DOHH2 (cell line): ENCODE results near the gene PGAM4.

ENCODE experiments used
- EZH2phosphoT487 ChIP-seq: fragments of 200-600 bp; sonication (generic); IDR thresholded peaks from 2 replicates; pipeline ENCODE4 v1.6.1; 2017; ENCODE audit warnings: borderline replicate concordance, mild to moderate bottlenecking, antibody characterized with exemption, low read length, moderate library complexity, mixed read lengths
- TF ChIP-seq, protein P1 (sequence below): fragments of 200-600 bp; sonication (generic); IDR thresholded peaks from one replicate; pipeline ENCODE4 v1.5.1; 2014; ENCODE audit warnings: antibody characterized with exemption, mild to moderate bottlenecking, low read depth, low read length; ENCODE audit not compliant: poor library complexity, severe bottlenecking

DNA sequence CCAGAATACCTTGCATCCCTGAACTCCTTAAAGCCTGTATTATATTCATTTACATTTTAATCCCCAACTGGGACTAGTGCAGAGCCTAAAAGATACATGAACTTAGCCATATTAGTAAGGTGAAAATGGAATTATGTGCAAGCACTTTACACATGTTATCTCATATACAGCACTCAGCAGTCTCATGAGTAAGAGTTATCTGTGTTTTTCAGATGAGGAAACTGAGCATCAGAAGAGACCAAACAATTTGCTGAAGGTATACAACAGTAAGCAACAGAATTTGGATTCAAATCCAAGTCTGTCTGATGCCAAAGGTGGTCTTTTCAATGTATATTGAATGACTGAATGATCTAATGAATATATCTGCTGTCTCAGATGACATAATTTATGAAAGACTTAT lies 46.7 kb downstream of the PGAM4 start:
- TF ChIP-seq, protein P1, sequence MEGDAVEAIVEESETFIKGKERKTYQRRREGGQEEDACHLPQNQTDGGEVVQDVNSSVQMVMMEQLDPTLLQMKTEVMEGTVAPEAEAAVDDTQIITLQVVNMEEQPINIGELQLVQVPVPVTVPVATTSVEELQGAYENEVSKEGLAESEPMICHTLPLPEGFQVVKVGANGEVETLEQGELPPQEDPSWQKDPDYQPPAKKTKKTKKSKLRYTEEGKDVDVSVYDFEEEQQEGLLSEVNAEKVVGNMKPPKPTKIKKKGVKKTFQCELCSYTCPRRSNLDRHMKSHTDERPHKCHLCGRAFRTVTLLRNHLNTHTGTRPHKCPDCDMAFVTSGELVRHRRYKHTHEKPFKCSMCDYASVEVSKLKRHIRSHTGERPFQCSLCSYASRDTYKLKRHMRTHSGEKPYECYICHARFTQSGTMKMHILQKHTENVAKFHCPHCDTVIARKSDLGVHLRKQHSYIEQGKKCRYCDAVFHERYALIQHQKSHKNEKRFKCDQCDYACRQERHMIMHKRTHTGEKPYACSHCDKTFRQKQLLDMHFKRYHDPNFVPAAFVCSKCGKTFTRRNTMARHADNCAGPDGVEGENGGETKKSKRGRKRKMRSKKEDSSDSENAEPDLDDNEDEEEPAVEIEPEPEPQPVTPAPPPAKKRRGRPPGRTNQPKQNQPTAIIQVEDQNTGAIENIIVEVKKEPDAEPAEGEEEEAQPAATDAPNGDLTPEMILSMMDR: no peak
- no peak for TF ChIP-seq EZH2phosphoT487
